HT-29 (cell line): ENCODE results near the gene SCGB1D1. TPM values are rescaled to one million over a fixed set of nuclear protein-coding genes. Genes with fewer than 3 reads are reported as not detected.

Experiments
- DNase-seq: peaks from one replicate; pipeline ENCODE4 v3.0.0-alpha.2; 2015; ENCODE audit warnings: low spot score
- total RNA-seq: library from RNA; depleted of rRNA; stranded (reverse); fragments of >200 nt; shearing (Covaris generic); gene quantifications from 2 replicates; pipeline ENCODE4 v1.2.3, GENCODE V29; 2014; rRNA removed

Gene SCGB1D1
- total RNA-seq, result not detected in 2 replicates

- no peak for DNase-seq
Measured at GRCh38 chr11:62190011-62190410, at the start of gene SCGB1D1. SCGB1D1 (plus strand) TSS chr11:62190216; CDS start chr11:62190285, 69 bp downstream.

- DNase-seq, result no peak
Measured at GRCh38 chr11:62140304-62141110, 49.5 kb upstream of the SCGB1D1 start.

GRCh38 chr11:62141111-62142042 is 48.6 kb upstream of the SCGB1D1 start:
- DNase-seq, result no peak

GRCh38 chr11:62142043-62142375 is 48.0 kb upstream of the SCGB1D1 start:
- no peak for DNase-seq

GRCh38 chr11:62142921-62143320 is 47.1 kb upstream of the SCGB1D1 start:
- DNase-seq, result no peak

- no peak for DNase-seq
Measured at GRCh38 chr11:62143727-62144126, 46.3 kb upstream of the SCGB1D1 start.

- no peak for DNase-seq
Measured at GRCh38 chr11:62144641-62145255, 45.3 kb upstream of the SCGB1D1 start.

GRCh38 chr11:62145261-62145871 is 44.6 kb upstream of the SCGB1D1 start:
- DNase-seq, result no peak

GRCh38 chr11:62146476-62147200 is 43.4 kb upstream of the SCGB1D1 start:
- DNase-seq, result no peak

GRCh38 chr11:62147545-62147944 is 42.5 kb upstream of the SCGB1D1 start:
- DNase-seq, result no peak

GRCh38 chr11:62148271-62148980 is 41.6 kb upstream of the SCGB1D1 start:
- DNase-seq, result no peak

- no peak for DNase-seq
Measured at GRCh38 chr11:62149986-62150886, 39.8 kb upstream of the SCGB1D1 start.

- DNase-seq, result no peak
Measured at GRCh38 chr11:62150887-62151736, 38.9 kb upstream of the SCGB1D1 start.

GRCh38 chr11:62151737-62152102 is 38.3 kb upstream of the SCGB1D1 start:
- DNase-seq, result no peak

- DNase-seq, result no peak
Measured at GRCh38 chr11:62152245-62153086, 37.5 kb upstream of the SCGB1D1 start.

- DNase-seq, result no peak
Measured at GRCh38 chr11:62153087-62153395, 37.0 kb upstream of the SCGB1D1 start.

- no peak for DNase-seq
Measured at GRCh38 chr11:62153617-62154016, 36.4 kb upstream of the SCGB1D1 start.

GRCh38 chr11:62157603-62158002 is 32.4 kb upstream of the SCGB1D1 start:
- DNase-seq, result no peak
